RPMI7951 (cell line): ENCODE data around the gene RBX1. TPM values are rescaled to one million over a fixed set of nuclear protein-coding genes. Genes with fewer than 3 reads are reported as not detected.

ENCODE experiments used
- DNase-seq: peaks from one replicate; pipeline ENCODE4 v3.0.0-alpha.2; 2012; ENCODE audit warnings: low read depth
- total RNA-seq: library from RNA; depleted of rRNA; stranded (reverse); fragments of >200 nt; shearing (Covaris generic); gene quantifications from 2 replicates; pipeline ENCODE4 v1.2.3, GENCODE V29; 2014; rRNA removed

RBX1 gene
- total RNA-seq, 1 experiment from 2014 or later, result 180 TPM

DNA sequence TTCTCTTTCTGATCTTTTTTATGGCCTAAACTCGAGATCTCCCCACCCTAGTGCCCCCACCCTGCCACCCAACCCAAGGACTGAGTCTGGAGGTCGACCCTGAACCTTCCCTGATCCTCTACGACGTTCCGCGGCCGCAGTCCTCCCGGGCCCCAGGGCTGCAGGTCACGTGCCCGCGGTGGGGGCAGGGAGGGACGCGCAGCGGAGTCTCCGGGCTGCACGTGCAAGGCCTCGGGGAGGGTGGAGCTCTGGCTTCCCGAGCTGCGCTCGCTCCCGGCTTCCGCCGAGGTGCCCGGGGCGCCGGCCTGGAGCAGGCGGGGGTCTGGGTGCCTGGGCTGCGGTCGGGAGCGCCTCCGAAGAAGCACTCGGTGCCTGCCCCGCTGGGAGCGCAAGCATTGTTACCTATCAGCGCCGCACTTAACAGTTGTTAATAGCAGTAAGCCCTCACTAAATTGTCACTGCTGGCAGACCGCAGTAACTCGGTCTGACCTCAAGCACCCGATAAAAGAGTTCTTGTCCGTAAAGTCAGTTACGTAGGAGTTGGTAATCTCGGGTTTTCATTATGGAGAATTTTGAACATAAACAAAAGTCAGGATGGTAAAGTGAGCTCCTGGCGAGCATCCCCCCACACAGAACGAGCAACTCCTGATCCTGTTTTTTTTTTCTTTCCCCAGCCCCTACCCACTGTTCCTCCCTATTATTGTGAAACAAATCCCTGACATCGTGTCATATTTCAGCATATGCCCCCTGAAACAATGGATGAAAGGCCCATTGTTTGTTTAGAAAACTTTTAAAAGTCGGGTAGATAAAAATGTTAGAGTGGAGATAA, 71.5 kb downstream of the RBX1 start:
- peak; percentile 86 for DNase-seq

Other genes starting within 250 kb of the RBX1 start
- 24.4 and 30.0 TPM in 2 replicates for gene SLC25A17, start 132.0 kb upstream of the RBX1 start, total RNA-seq
- 122 and 140 TPM in 2 replicates for gene ST13, start 94.7 kb upstream of the RBX1 start, total RNA-seq
- gene XPNPEP3, start 94.2 kb upstream of the RBX1 start, total RNA-seq, result 7.9 and 10.8 TPM in 2 replicates
- not detected in 2 replicates for gene DNAJB7, start 89.3 kb upstream of the RBX1 start, total RNA-seq
- gene EP300, start 141.2 kb downstream of the RBX1 start, total RNA-seq, result 24.0 and 27.3 TPM in 2 replicates